Glutamatergic neuron (in vitro differentiated cells): ENCODE measurements around the gene PLCB4. TPM values are rescaled to one million over a fixed set of nuclear protein-coding genes. Genes with fewer than 3 reads are reported as not detected.

Experiments
- DNase-seq: peaks from one replicate; pipeline ENCODE4 v3.0.0; 2022
- H3K27ac Mint-ChIP-seq: one replicate; pipeline ENCODE4 v1.8.0; 2020; ENCODE audit warnings: mild to moderate bottlenecking, mixed read lengths, inconsistent platforms; ENCODE audit not compliant: unreplicated experiment
- H3K27me3 Mint-ChIP-seq: one replicate; pipeline ENCODE4 v1.8.0; 2020; ENCODE audit warnings: mild to moderate bottlenecking, moderate library complexity, mixed read lengths, inconsistent platforms; ENCODE audit not compliant: unreplicated experiment
- H3K36me3 Mint-ChIP-seq: one replicate; pipeline ENCODE4 v1.8.0; 2020; ENCODE audit warnings: mild to moderate bottlenecking, mixed read lengths, inconsistent platforms; ENCODE audit not compliant: unreplicated experiment
- H3K4me1 Mint-ChIP-seq: one replicate; pipeline ENCODE4 v1.8.0; 2020; ENCODE audit warnings: mild to moderate bottlenecking, low read depth, mixed read lengths, inconsistent platforms; ENCODE audit not compliant: unreplicated experiment
- H3K4me3 Mint-ChIP-seq: one replicate; pipeline ENCODE4 v1.8.0; 2020; ENCODE audit warnings: mild to moderate bottlenecking, mixed read lengths, inconsistent platforms; ENCODE audit not compliant: unreplicated experiment
- H3K9me3 Mint-ChIP-seq: one replicate; pipeline ENCODE4 v1.8.0; 2020; ENCODE audit warnings: mild to moderate bottlenecking, moderate library complexity, mixed read lengths, inconsistent platforms; ENCODE audit not compliant: unreplicated experiment
- CTCF ChIP-seq: fragments of 200-600 bp; sonication (generic); IDR thresholded peaks from one replicate; pipeline ENCODE4 v1.5.0; 2021; ENCODE audit not compliant: partially characterized antibody, unreplicated experiment
- total RNA-seq: library from RNA; stranded (reverse); fragmentation: NEBNext Ultra II Directional; extraction: Animal tissue kit (Norgen Biotek cat#: 25700); gene quantifications from one replicate; pipeline ENCODE4 v1.2.1, GENCODE V29; 2021; ENCODE audit not compliant: unreplicated experiment

The PLCB4 gene
- total RNA-seq, 1 donor from 2014 or later = 28.9 TPM

GRCh38 chr20:9144643-9145042, 75.8 kb downstream of the PLCB4 start:
- Mint-ChIP-seq H3K4me1 (no peaks in the 10 kb centered on the region), H3K9me3 (no peaks in the 10 kb centered on the region), H3K27me3 (peaks cover 2% of the 10 kb centered on the region), H3K27ac (no peak overlapping the region), H3K36me3 (peaks cover 14% of the 10 kb centered on the region), H3K4me3 (no peak overlapping the region)
- no peak for DNase-seq
- TF ChIP-seq CTCF = no peak

- no peak overlapping the region for H3K4me3 Mint-ChIP-seq
- peaks cover 12% of the 10 kb centered on the region for H3K36me3 Mint-ChIP-seq
- no peak overlapping the region for H3K27ac Mint-ChIP-seq
- peaks cover 2% of the 10 kb centered on the region for H3K27me3 Mint-ChIP-seq
- DNase-seq = no peak
- H3K4me1 Mint-ChIP-seq = no peaks in the 10 kb centered on the region
- TF ChIP-seq CTCF = no peak
- no peaks in the 10 kb centered on the region for H3K9me3 Mint-ChIP-seq
These were observed 76.3 kb downstream of the PLCB4 start for GRCh38 chr20:9145142-9145541.

- Mint-ChIP-seq H3K9me3 (peaks cover 2% of the 10 kb centered on the region), H3K36me3 (peaks cover 15% of the 10 kb centered on the region), H3K4me3 (no peak overlapping the region), H3K27me3 (peaks cover 2% of the 10 kb centered on the region), H3K27ac (no peak overlapping the region), H3K4me1 (no peaks in the 10 kb centered on the region)
- no peak for DNase-seq
- no peak for TF ChIP-seq CTCF
These were observed 77.8 kb downstream of the PLCB4 start for GRCh38 chr20:9146649-9147048.

GRCh38 chr20:9147547-9148024, 78.7 kb downstream of the PLCB4 start:
- Mint-ChIP-seq H3K4me1 (no peaks in the 10 kb centered on the region), H3K27me3 (peaks cover 2% of the 10 kb centered on the region), H3K36me3 (peaks cover 18% of the 10 kb centered on the region), H3K9me3 (peaks cover 4% of the 10 kb centered on the region), H3K4me3 (no peak overlapping the region), H3K27ac (no peak overlapping the region)
- DNase-seq = no peak
- no peak for TF ChIP-seq CTCF

- Mint-ChIP-seq H3K9me3 (peaks cover 4% of the 10 kb centered on the region), H3K27me3 (peaks cover 2% of the 10 kb centered on the region), H3K4me1 (no peaks in the 10 kb centered on the region), H3K4me3 (no peak overlapping the region), H3K27ac (no peak overlapping the region), H3K36me3 (peaks cover 13% of the 10 kb centered on the region)
- DNase-seq = no peak
- no peak for TF ChIP-seq CTCF
These were observed 79.4 kb downstream of the PLCB4 start for GRCh38 chr20:9148291-9148690.
